Stomach (tissue), 9 donors: Measurements from ENCODE around the gene DCN. TPM values are rescaled to one million over a fixed set of nuclear protein-coding genes. Genes with fewer than 3 reads are reported as not detected.
A peak's percentile ranks its signal among the peaks of the same experiment; 100 is the strongest.

ENCODE experiments used
- DNase-seq, 2 donors: peaks; one replicate each; pipeline versions ENCODE4 v3.0.0 to v3.0.0-alpha.2; 2013 to 2019
- H3K27ac ChIP-seq, 5 donors: fragments of 200-600 bp in 4 of 5; sonication (generic) in 4 of 5; one replicate each; pipeline ENCODE4 v1.5.1; 2013 to 2019; ENCODE audit warnings: mild to moderate bottlenecking in 1 of 5, moderate library complexity in 1 of 5
- H3K27me3 ChIP-seq, 3 donors: fragments of 200-600 bp; sonication (generic); one replicate each; pipeline ENCODE4 v1.5.1; 2017 to 2019; ENCODE audit warnings: mixed run types in 1 of 3
- H3K36me3 ChIP-seq, 4 donors: fragments of 200-600 bp; sonication (generic); 1 replicate in 3 of 4; 2 replicates in 1 of 4; pipeline ENCODE4 v1.5.1; 2016 to 2019
- H3K4me1 ChIP-seq, 4 donors: fragments of 200-600 bp; sonication (generic); one replicate each; pipeline ENCODE4 v1.5.1; 2016 to 2019
- H3K4me3 ChIP-seq, 4 donors: fragments of 200-600 bp; sonication (generic) in 3 of 4; one replicate each; pipeline ENCODE4 v1.5.1; 2016 to 2019; ENCODE audit warnings: mild to moderate bottlenecking in 1 of 4
- H3K9me3 ChIP-seq, 4 donors: fragments of 200-600 bp; sonication (generic); one replicate each; pipeline ENCODE4 v1.5.1; 2016 to 2019
- EP300 ChIP-seq: sonication (generic); formaldehyde crosslinking; IDR thresholded peaks from one replicate; pipeline ENCODE4 v1.6.1; 2017; ENCODE audit warnings: antibody characterized with exemption
- POLR2A ChIP-seq, 4 donors: fragments of 450-650 bp; IDR thresholded peaks; one replicate each; pipeline ENCODE4 v1.6.1; 2016; ENCODE audit warnings: antibody characterized with exemption in 4 of 4, control low read depth in 2 of 4, mild to moderate bottlenecking in 1 of 4, moderate library complexity in 1 of 4
- POLR2AphosphoS5 ChIP-seq, 3 donors: sonication (generic); formaldehyde crosslinking; IDR thresholded peaks; one replicate each; pipeline ENCODE4 v1.6.1; 2016; ENCODE audit warnings: antibody characterized with exemption in 3 of 3
- WGBS, 5 donors: extraction: QIAGEN DNeasy Blood & Tissue Kit in 3 of 5; methylation state at CpG; one replicate each; pipeline versions ENCODE4 v1.1.5 to v1.1.7; 2013 to 2018; 5-methylcytosine and 5-hydroxymethylcytosine counted together
- intact Hi-C: fragments of 100-400 bp; cut with DNase I; formaldehyde crosslinking; loops from one replicate; pipeline ENCODE4 v1.15.1; 2023; ENCODE audit warnings: low total_unique reads
- polyA plus RNA-seq, 3 donors: library from polyadenylated mRNA; stranded (reverse); fragments of 200-250 nt; gene quantifications; one replicate each; pipeline ENCODE4 v1.2.3, GENCODE V29; 2013
- total RNA-seq, 5 donors: library from RNA; depleted of rRNA; stranded (reverse); fragments of >200 nt; gene quantifications; one replicate each; pipeline versions ENCODE4 v1.1.0 to v1.2.3, GENCODE V29; 2014 to 2016
- TF ChIP-seq, protein P1 (sequence below), 7 experiments: fragments of 450-650 bp in 4 of 7; fragments of 200-600 bp in 3 of 7; sonication (generic) in 3 of 7; IDR thresholded peaks; one replicate each; pipeline ENCODE4 v1.5.1; 2016 to 2019; ENCODE audit warnings: antibody characterized with exemption in 7 of 7, control low read depth in 2 of 7, mild to moderate bottlenecking in 1 of 7
- donor health status: healthy with polysubstance abuse.
- donor health status: Bipolar disorder and iron deficiency.
- donor health status: healthy.

The DCN gene
- total and polyA plus RNA-seq, 8 donors = 145 to 1,044 (median 342) TPM

- no peaks in the 10 kb centered on the region for H3K36me3 ChIP-seq
- TF ChIP-seq POLR2AphosphoS5 (IDR thresholded peaks at IDR 0.05) = no peak
- peak in 1 of 2 donors; percentile 50 for DNase-seq
- H3K27ac ChIP-seq = peak overlapping the region in 4 of 5 donors; percentile 5 to 74 (median 66)
- no peaks in the 10 kb centered on the region for H3K9me3 ChIP-seq
- peaks cover 0 to 5% (median 0%) of the 10 kb centered on the region in 4 donors for H3K4me1 ChIP-seq
- 46 to 61% (median 57%) methylated on average over 2 of the region's 2 CpGs for WGBS, 5 donors
- intact Hi-C loops = no loop called here
- H3K27me3 ChIP-seq = no peaks in the 10 kb centered on the region
- no peak overlapping the region for H3K4me3 ChIP-seq
Measured at GRCh38 chr12:91183551-91183950, 934 bp upstream of the DCN start.

DNA sequence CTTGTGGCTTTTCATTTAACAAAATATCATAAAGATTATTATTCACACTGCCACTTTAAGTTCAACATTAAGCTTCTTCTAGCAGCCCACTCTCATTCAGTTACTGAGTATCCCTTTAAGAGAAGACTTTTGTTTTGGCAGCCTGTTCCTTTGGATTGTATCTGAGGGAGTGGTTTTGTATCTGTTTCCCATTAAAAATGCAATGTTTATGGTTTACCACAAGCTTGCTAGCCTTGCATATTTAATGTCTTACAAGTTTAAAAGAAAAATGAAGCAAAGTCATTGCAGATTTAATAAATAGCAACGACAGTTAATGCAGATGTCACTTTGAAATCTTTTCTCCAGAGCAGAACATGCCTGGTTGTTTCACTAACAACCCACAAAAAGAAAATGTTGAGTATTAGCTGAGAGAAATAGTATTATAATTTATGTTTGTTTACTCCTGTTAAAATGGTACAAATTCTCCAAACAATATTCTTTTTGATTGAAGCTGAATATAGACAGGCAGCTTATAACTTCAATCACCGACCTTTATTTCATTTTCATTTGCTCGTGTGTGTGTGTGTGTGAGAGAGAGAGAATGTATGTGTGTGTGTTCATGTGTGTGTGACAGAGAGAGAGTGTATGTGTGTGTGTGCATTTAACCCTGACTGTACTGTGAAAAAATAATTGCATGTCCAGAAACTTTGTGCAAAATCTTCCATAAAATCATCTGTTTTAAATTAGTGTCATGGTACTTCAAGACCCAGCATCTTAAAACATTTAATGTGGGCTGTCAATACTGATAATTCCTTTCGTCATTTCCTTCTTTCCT, 1.8 kb downstream of the DCN start:
- Histone ChIP-seq H3K4me1 (peaks cover 0 to 5% (median 0%) of the 10 kb centered on the region in 4 donors), H3K4me3 (peak overlapping the region; percentile 13 to 47 (median 23)), H3K27me3 (no peaks in the 10 kb centered on the region), H3K27ac (peak overlapping the region in 4 of 5 donors; percentile 41 to 74 (median 66)), H3K9me3 (no peaks in the 10 kb centered on the region), H3K36me3 (no peaks in the 10 kb centered on the region)
- no peak for TF ChIP-seq POLR2AphosphoS5 (IDR thresholded peaks at IDR 0.05)
- TF ChIP-seq, protein P1, sequence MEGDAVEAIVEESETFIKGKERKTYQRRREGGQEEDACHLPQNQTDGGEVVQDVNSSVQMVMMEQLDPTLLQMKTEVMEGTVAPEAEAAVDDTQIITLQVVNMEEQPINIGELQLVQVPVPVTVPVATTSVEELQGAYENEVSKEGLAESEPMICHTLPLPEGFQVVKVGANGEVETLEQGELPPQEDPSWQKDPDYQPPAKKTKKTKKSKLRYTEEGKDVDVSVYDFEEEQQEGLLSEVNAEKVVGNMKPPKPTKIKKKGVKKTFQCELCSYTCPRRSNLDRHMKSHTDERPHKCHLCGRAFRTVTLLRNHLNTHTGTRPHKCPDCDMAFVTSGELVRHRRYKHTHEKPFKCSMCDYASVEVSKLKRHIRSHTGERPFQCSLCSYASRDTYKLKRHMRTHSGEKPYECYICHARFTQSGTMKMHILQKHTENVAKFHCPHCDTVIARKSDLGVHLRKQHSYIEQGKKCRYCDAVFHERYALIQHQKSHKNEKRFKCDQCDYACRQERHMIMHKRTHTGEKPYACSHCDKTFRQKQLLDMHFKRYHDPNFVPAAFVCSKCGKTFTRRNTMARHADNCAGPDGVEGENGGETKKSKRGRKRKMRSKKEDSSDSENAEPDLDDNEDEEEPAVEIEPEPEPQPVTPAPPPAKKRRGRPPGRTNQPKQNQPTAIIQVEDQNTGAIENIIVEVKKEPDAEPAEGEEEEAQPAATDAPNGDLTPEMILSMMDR (IDR thresholded peaks at IDR 0.05) = no peak
- no peak for TF ChIP-seq EP300
- TF ChIP-seq POLR2A (IDR thresholded peaks at IDR 0.05) = no peak
- DNase-seq = peak in 1 of 2 donors; percentile 79
- intact Hi-C loops = no loop called here
- 9 to 26% (median 23%) methylated on average over 4 of the region's 4 CpGs for WGBS, 5 donors

- intact Hi-C loops = loop anchor here (10.0 kb wide), 1 partner anchor 145 kb away; no protein-coding TSS in a partner anchor
- no peaks in the 10 kb centered on the region for H3K36me3 ChIP-seq
- WGBS, 5 donors = 69 to 74% (median 71%) methylated on average over 5 of the region's 5 CpGs
- peaks cover 0 to 5% (median 0%) of the 10 kb centered on the region in 4 donors for H3K4me1 ChIP-seq
- TF ChIP-seq POLR2AphosphoS5 (IDR thresholded peaks at IDR 0.05) = no peak
- TF ChIP-seq, protein P1 (IDR thresholded peaks at IDR 0.05) = no peak
- no peak for TF ChIP-seq EP300
- no peak for TF ChIP-seq POLR2A (IDR thresholded peaks at IDR 0.05)
- no peaks in the 10 kb centered on the region for H3K9me3 ChIP-seq
- peak overlapping the region in 4 of 5 donors; percentile 41 to 74 (median 66) for H3K27ac ChIP-seq
- no peaks in the 10 kb centered on the region for H3K27me3 ChIP-seq
- H3K4me3 ChIP-seq = peak overlapping the region; percentile 18 to 47 (median 26)
- DNase-seq = no peak
Measured at GRCh38 chr12:91179966-91180561, 2.6 kb downstream of the DCN start.

DNA sequence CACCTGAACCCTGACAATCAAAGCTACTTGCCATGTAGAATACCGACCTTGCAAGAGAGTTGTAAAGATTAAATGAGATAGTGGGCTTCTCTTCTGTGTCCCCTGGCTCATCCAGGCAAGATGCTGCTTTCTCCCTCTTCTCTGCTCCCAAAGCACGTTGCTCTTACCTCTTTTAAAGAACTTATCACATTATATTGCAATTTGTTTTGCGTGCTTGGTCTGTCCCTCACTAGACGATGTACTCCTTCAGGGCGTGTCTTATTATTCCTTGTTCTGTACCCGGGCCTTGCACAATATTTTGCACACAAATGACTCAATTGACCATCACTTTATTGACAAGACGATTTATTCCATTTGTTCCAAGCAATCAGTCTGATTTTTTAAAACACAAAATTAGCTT, 3.3 kb downstream of the DCN start:
- Histone ChIP-seq H3K4me3 (peak overlapping the region; percentile 23 to 47 (median 31)), H3K9me3 (no peaks in the 10 kb centered on the region), H3K27ac (peak overlapping the region in 4 of 5 donors; percentile 41 to 74 (median 66)), H3K36me3 (no peaks in the 10 kb centered on the region), H3K27me3 (no peaks in the 10 kb centered on the region), H3K4me1 (peaks cover 0 to 5% (median 0%) of the 10 kb centered on the region in 4 donors)
- DNase-seq = no peak
- intact Hi-C loops = loop anchor here (10.0 kb wide), 1 partner anchor 145 kb away; no protein-coding TSS in a partner anchor
- TF ChIP-seq, protein P1 (IDR thresholded peaks at IDR 0.05) = no peak
- peak in 1 of 3 donors; percentile 50 for TF ChIP-seq POLR2AphosphoS5 (IDR thresholded peaks at IDR 0.05)
- WGBS, 5 donors = 45 to 55% (median 50%) methylated on average over 7 of the region's 7 CpGs
